Measurements from ENCODE around the gene EPHB2.

DNA sequence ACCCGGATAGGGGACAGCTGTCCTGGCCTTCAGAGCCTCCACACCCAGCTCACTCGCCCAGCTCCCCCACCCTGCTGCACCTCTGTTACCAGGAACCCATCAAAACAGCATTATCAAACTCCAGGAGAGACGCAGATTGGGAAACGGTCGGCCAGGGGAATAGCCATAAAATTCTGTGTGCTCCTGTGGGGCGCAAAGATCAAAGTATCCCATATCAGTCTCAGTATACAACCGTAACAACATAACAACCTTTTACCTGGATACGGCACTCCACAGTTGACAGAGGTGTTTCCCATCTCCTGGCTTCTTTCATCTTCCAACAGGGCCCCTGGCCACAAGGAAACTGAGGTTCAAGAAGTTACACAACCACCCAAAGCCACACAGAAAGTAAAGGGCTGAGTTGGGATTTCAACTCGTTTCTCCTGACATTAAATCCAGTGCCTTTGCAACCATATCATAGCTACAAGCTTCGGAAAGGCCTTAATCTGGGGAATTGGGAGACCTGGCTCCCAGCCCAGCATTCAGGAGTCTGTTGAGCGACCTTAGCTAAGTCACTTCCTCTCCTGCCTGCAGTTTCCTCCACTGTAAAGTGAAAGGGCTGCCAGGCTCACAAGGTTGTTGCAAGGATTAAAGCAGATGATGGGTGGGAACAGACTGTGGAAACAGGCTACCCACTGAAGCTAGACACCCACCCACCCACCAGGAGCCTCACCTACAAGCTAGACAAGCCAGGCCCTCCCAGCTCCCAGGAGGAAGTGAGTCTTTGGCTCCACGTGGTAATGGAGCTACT lies 8.1 kb upstream of the EPHB2 start:
- no peak for TF ChIP-seq CTCF (IDR thresholded peaks at IDR 0.05)
- TF ChIP-seq POLR2A (IDR thresholded peaks at IDR 0.05) = no peak

Measured in testis (tissue), 2 donors.